ENCODE data around the gene SSBP3. TPM values are rescaled to one million over a fixed set of nuclear protein-coding genes. Genes with fewer than 3 reads are reported as not detected.

Gene SSBP3
- total and polyA plus RNA-seq, 4 donors: 43.7 to 83.4 (median 65.8) TPM

- Histone ChIP-seq H3K9me3 (ENCODE audit: control insufficient read depth, low read length) (no peaks in the 10 kb centered on the region), H3K4me1 (ENCODE audit: control insufficient read depth in 1 of 2, insufficient read depth in 2 of 2, low read length in 2 of 2) (no peaks in the 10 kb centered on the region), H3K36me3 (ENCODE audit: control insufficient read depth in 1 of 2, insufficient read depth in 2 of 2, low read length in 1 of 2) (no peaks in the 10 kb centered on the region), H3K27ac (ENCODE audit: low read depth in 1 of 2, low read length in 2 of 2) (no peak overlapping the region), H3K4me3 (ENCODE audit: low read length in 2 of 2) (no peak overlapping the region), H3K27me3 (ENCODE audit: control insufficient read depth in 1 of 2, insufficient read depth in 2 of 2, low read length in 1 of 2) (no peaks in the 10 kb centered on the region)
- WGBS, 2 donors: 83 to 85% methylated on average over 6 of the region's 6 CpGs
- ATAC-seq (ENCODE audit: low FRiP score) (no peak), DNase-seq (no peak)
- intact Hi-C loops (cut with DNase I): no loop called here
Measured at GRCh38 chr1:54263601-54264226, 142.5 kb downstream of the SSBP3 start.

GRCh38 chr1:54262244-54262643, 143.9 kb downstream of the SSBP3 start:
- no peak for DNase-seq
- no peaks in the 10 kb centered on the region for H3K36me3 ChIP-seq (ENCODE audit: control insufficient read depth in 1 of 2, insufficient read depth in 2 of 2, low read length in 1 of 2)
- H3K9me3 ChIP-seq (ENCODE audit: control insufficient read depth, low read length): no peaks in the 10 kb centered on the region
- intact Hi-C loops (cut with DNase I): no loop called here
- H3K27ac ChIP-seq (ENCODE audit: low read depth in 1 of 2, low read length in 2 of 2): no peak overlapping the region
- 92 to 95% methylated on average over 7 of the region's 7 CpGs for WGBS, 2 donors
- H3K4me3 ChIP-seq (ENCODE audit: low read length in 2 of 2): no peak overlapping the region
- H3K27me3 ChIP-seq (ENCODE audit: control insufficient read depth in 1 of 2, insufficient read depth in 2 of 2, low read length in 1 of 2): no peaks in the 10 kb centered on the region
- ATAC-seq (ENCODE audit: low FRiP score): no peak
- no peaks in the 10 kb centered on the region for H3K4me1 ChIP-seq (ENCODE audit: control insufficient read depth in 1 of 2, insufficient read depth in 2 of 2, low read length in 2 of 2)

- intact Hi-C loops (cut with DNase I): no loop called here
- Histone ChIP-seq H3K9me3 (ENCODE audit: control insufficient read depth, low read length) (no peaks in the 10 kb centered on the region), H3K4me1 (ENCODE audit: control insufficient read depth in 1 of 2, insufficient read depth in 2 of 2, low read length in 2 of 2) (no peaks in the 10 kb centered on the region), H3K27me3 (ENCODE audit: control insufficient read depth in 1 of 2, insufficient read depth in 2 of 2, low read length in 1 of 2) (no peaks in the 10 kb centered on the region), H3K4me3 (ENCODE audit: low read length in 2 of 2) (no peak overlapping the region), H3K36me3 (ENCODE audit: control insufficient read depth in 1 of 2, insufficient read depth in 2 of 2, low read length in 1 of 2) (no peaks in the 10 kb centered on the region), H3K27ac (ENCODE audit: low read depth in 1 of 2, low read length in 2 of 2) (no peak overlapping the region)
- WGBS, 2 donors: 71 to 76% methylated on average over 10 of the region's 10 CpGs
- DNase-seq (no peak), ATAC-seq (ENCODE audit: low FRiP score) (no peak)
Measured at GRCh38 chr1:54260810-54261209, 145.4 kb downstream of the SSBP3 start.

- WGBS, 2 donors: 94 to 95% methylated on average over 16 of the region's 16 CpGs
- no peak overlapping the region for H3K4me3 ChIP-seq (ENCODE audit: low read length in 2 of 2)
- no peaks in the 10 kb centered on the region for H3K4me1 ChIP-seq (ENCODE audit: control insufficient read depth in 1 of 2, insufficient read depth in 2 of 2, low read length in 2 of 2)
- H3K9me3 ChIP-seq (ENCODE audit: control insufficient read depth, low read length): no peaks in the 10 kb centered on the region
- H3K36me3 ChIP-seq (ENCODE audit: control insufficient read depth in 1 of 2, insufficient read depth in 2 of 2, low read length in 1 of 2): no peaks in the 10 kb centered on the region
- ATAC-seq (ENCODE audit: low FRiP score): no peak
- no peaks in the 10 kb centered on the region for H3K27me3 ChIP-seq (ENCODE audit: control insufficient read depth in 1 of 2, insufficient read depth in 2 of 2, low read length in 1 of 2)
- intact Hi-C loops (cut with DNase I): no loop called here
- no peak for DNase-seq
- no peak overlapping the region for H3K27ac ChIP-seq (ENCODE audit: low read depth in 1 of 2, low read length in 2 of 2)
Measured at GRCh38 chr1:54259546-54260140, 146.6 kb downstream of the SSBP3 start.

GRCh38 chr1:54257876-54258275, 148.3 kb downstream of the SSBP3 start:
- 92 to 96% methylated on average over 23 of the region's 23 CpGs for WGBS, 2 donors
- no peak for ATAC-seq (ENCODE audit: low FRiP score)
- H3K36me3 ChIP-seq (ENCODE audit: control insufficient read depth in 1 of 2, insufficient read depth in 2 of 2, low read length in 1 of 2): no peaks in the 10 kb centered on the region
- no peak for DNase-seq
- no peak overlapping the region for H3K27ac ChIP-seq (ENCODE audit: low read depth in 1 of 2, low read length in 2 of 2)
- no peaks in the 10 kb centered on the region for H3K9me3 ChIP-seq (ENCODE audit: control insufficient read depth, low read length)
- no peak overlapping the region for H3K4me3 ChIP-seq (ENCODE audit: low read length in 2 of 2)
- no peaks in the 10 kb centered on the region for H3K4me1 ChIP-seq (ENCODE audit: control insufficient read depth in 1 of 2, insufficient read depth in 2 of 2, low read length in 2 of 2)
- H3K27me3 ChIP-seq (ENCODE audit: control insufficient read depth in 1 of 2, insufficient read depth in 2 of 2, low read length in 1 of 2): no peaks in the 10 kb centered on the region
- intact Hi-C loops (cut with DNase I): no loop called here

- H3K4me1 ChIP-seq (ENCODE audit: control insufficient read depth in 1 of 2, insufficient read depth in 2 of 2, low read length in 2 of 2): no peaks in the 10 kb centered on the region
- no peak overlapping the region for H3K27ac ChIP-seq (ENCODE audit: low read depth in 1 of 2, low read length in 2 of 2)
- H3K4me3 ChIP-seq (ENCODE audit: low read length in 2 of 2): no peak overlapping the region
- DNase-seq (no peak), ATAC-seq (ENCODE audit: low FRiP score) (no peak)
- no peaks in the 10 kb centered on the region for H3K9me3 ChIP-seq (ENCODE audit: control insufficient read depth, low read length)
- intact Hi-C loops (cut with DNase I): no loop called here
- H3K27me3 ChIP-seq (ENCODE audit: control insufficient read depth in 1 of 2, insufficient read depth in 2 of 2, low read length in 1 of 2): no peaks in the 10 kb centered on the region
- 87 to 91% methylated on average over 10 of the region's 10 CpGs for WGBS, 2 donors
- no peaks in the 10 kb centered on the region for H3K36me3 ChIP-seq (ENCODE audit: control insufficient read depth in 1 of 2, insufficient read depth in 2 of 2, low read length in 1 of 2)
Measured at GRCh38 chr1:54257346-54257620, 148.9 kb downstream of the SSBP3 start.

- H3K36me3 ChIP-seq (ENCODE audit: control insufficient read depth in 1 of 2, insufficient read depth in 2 of 2, low read length in 1 of 2): no peaks in the 10 kb centered on the region
- no peak for DNase-seq
- no peak for ATAC-seq (ENCODE audit: low FRiP score)
- H3K4me3 ChIP-seq (ENCODE audit: low read length in 2 of 2): no peak overlapping the region
- intact Hi-C loops (cut with DNase I): no loop called here
- H3K27ac ChIP-seq (ENCODE audit: low read depth in 1 of 2, low read length in 2 of 2): no peak overlapping the region
- no peaks in the 10 kb centered on the region for H3K27me3 ChIP-seq (ENCODE audit: control insufficient read depth in 1 of 2, insufficient read depth in 2 of 2, low read length in 1 of 2)
- 89 to 91% methylated on average over 13 of the region's 13 CpGs for WGBS, 2 donors
- H3K9me3 ChIP-seq (ENCODE audit: control insufficient read depth, low read length): no peaks in the 10 kb centered on the region
- H3K4me1 ChIP-seq (ENCODE audit: control insufficient read depth in 1 of 2, insufficient read depth in 2 of 2, low read length in 2 of 2): no peaks in the 10 kb centered on the region
Measured at GRCh38 chr1:54256522-54257345, 149.5 kb downstream of the SSBP3 start.

- Histone ChIP-seq H3K27ac (ENCODE audit: low read depth in 1 of 2, low read length in 2 of 2) (no peak overlapping the region), H3K9me3 (ENCODE audit: control insufficient read depth, low read length) (no peaks in the 10 kb centered on the region), H3K4me3 (ENCODE audit: low read length in 2 of 2) (no peak overlapping the region), H3K36me3 (ENCODE audit: control insufficient read depth in 1 of 2, insufficient read depth in 2 of 2, low read length in 1 of 2) (no peaks in the 10 kb centered on the region), H3K4me1 (ENCODE audit: control insufficient read depth in 1 of 2, insufficient read depth in 2 of 2, low read length in 2 of 2) (no peaks in the 10 kb centered on the region), H3K27me3 (ENCODE audit: control insufficient read depth in 1 of 2, insufficient read depth in 2 of 2, low read length in 1 of 2) (no peaks in the 10 kb centered on the region)
- intact Hi-C loops (cut with DNase I): no loop called here
- DNase-seq: no peak
- 92 to 93% methylated on average over 9 of the region's 9 CpGs for WGBS, 2 donors
- ATAC-seq (ENCODE audit: low FRiP score): no peak
Measured at GRCh38 chr1:54255026-54255702, 151.0 kb downstream of the SSBP3 start.

Measured in aorta (tissue), 5 donors.